K562 (cell line): ENCODE data around the gene LRRC15. TPM values are rescaled to one million over a fixed set of nuclear protein-coding genes. Genes with fewer than 3 reads are reported as not detected.
A peak's percentile ranks its signal among the peaks of the same experiment; 100 is the strongest.

Experiments
- ATAC-seq: fragments of 200-7000 bp; cut with Tn5 transposase; 3 replicates; pipeline ENCODE4 v1.9.1; 2020; ENCODE audit warnings: moderate library complexity
- BruUV-seq: library from RNA; stranded (reverse); fragments of 400-500 nt; replicated peaks from 2 replicates; lab custom pipeline; 2021; lab: Mats Ljungman, UMichigan
- CTCF ChIA-PET: fragments of 300-600 bp; formaldehyde crosslinking; extraction: SDS; loops from one replicate; lab custom pipeline; 2021; ENCODE audit warnings: low intra/inter-chr PET ratio; lab: Yijun Ruan, JAX
- POLR2A ChIA-PET: fragments of 300-600, 350-650 bp; sonication (Branson Sonifier 250); formaldehyde crosslinking; extraction: SDS; loops from one replicate; lab custom pipeline; 2021; ENCODE audit warnings: antibody characterized with exemption, inconsistent platforms; lab: Yijun Ruan, JAX
- DNase-seq, 4 experiments: peaks; one replicate each; pipeline versions ENCODE4 v3.0.0 to v3.0.0-alpha.2; 2011 to 2018; ENCODE audit warnings: low spot score in 3 of 4, mixed read lengths in 3 of 4; ENCODE audit errors: extremely low read depth in 1 of 4
- FAIRE-seq: peaks from 2 replicates; lab custom pipeline; 2011; peaks lifted over from hg19 to GRCh38; lab: Jason Lieb, UNC
- H2AFZ ChIP-seq: 2 replicates; pipeline ENCODE4 v1.6.0; 2011; ENCODE audit warnings: low read depth, low read length, control low read depth, inconsistent platforms
- H3K27ac ChIP-seq: fragments of 200-600 bp; 3 replicates; pipeline ENCODE4 v1.8.0; 2011; ENCODE audit warnings: low read depth, mild to moderate bottlenecking, control low read depth, inconsistent platforms, low read length, moderate library complexity, mixed read lengths; ENCODE audit errors: extremely low read depth
- H3K27me3 ChIP-seq, 2 experiments: fragments of 300-600 bp in 1 of 2; 2 replicates in 1 of 2; 3 replicates in 1 of 2; pipeline versions ENCODE4 v1.6.0 to v1.8.0; 2011; ENCODE audit warnings: inconsistent platforms in 2 of 2, low read length in 2 of 2, mild to moderate bottlenecking in 1 of 2, mixed read lengths in 1 of 2, moderate library complexity in 1 of 2; ENCODE audit not compliant: control insufficient read depth in 2 of 2, insufficient read depth in 2 of 2
- H3K36me3 ChIP-seq: fragments of 300-600 bp; 3 replicates; pipeline ENCODE4 v1.8.0; 2011; ENCODE audit warnings: mild to moderate bottlenecking, low read length, inconsistent platforms; ENCODE audit not compliant: control insufficient read depth, insufficient read depth
- H3K4me1 ChIP-seq, 2 experiments: fragments of 200-600 bp in 1 of 2; replicated peaks in 1 of 2; 2 replicates in 1 of 2; 3 replicates in 1 of 2; pipeline versions ENCODE4 v1.5.1 to v1.8.0; 2011; ENCODE audit warnings: inconsistent platforms in 2 of 2, low read length in 2 of 2, mild to moderate bottlenecking in 1 of 2, mixed read lengths in 1 of 2, moderate library complexity in 1 of 2; ENCODE audit not compliant: control insufficient read depth in 2 of 2, insufficient read depth in 2 of 2
- H3K4me2 ChIP-seq: 2 replicates; pipeline ENCODE4 v1.6.1; 2011; ENCODE audit warnings: low read length, control low read depth, inconsistent platforms, mixed read lengths; ENCODE audit not compliant: insufficient read depth
- H3K4me3 ChIP-seq: fragments of 200-600 bp; sonication (generic), shearing (Covaris generic); 2 replicates; pipeline ENCODE4 v1.5.1; 2016; ENCODE audit warnings: control low read depth, inconsistent platforms
- H3K79me2 ChIP-seq: fragments of 200-600 bp; 3 replicates; pipeline ENCODE4 v1.8.0; 2011; ENCODE audit warnings: low read length, inconsistent platforms; ENCODE audit not compliant: control insufficient read depth, insufficient read depth
- H3K9ac ChIP-seq, 2 experiments: 2 replicates each; pipeline versions ENCODE4 v1.6.0 to v1.6.1; 2011; ENCODE audit warnings: low read depth in 2 of 2, low read length in 2 of 2, control low read depth in 1 of 2, inconsistent platforms in 1 of 2, mild to moderate bottlenecking in 1 of 2, mixed read lengths in 1 of 2; ENCODE audit not compliant: insufficient read depth in 1 of 2
- H3K9me1 ChIP-seq: one replicate; pipeline ENCODE4 v1.6.0; 2011; ENCODE audit warnings: inconsistent platforms, mild to moderate bottlenecking, low read length, moderate library complexity; ENCODE audit not compliant: control insufficient read depth, insufficient read depth
- H3K9me3 ChIP-seq: replicated peaks from 2 replicates; pipeline ENCODE4 v1.5.1; 2011; ENCODE audit warnings: low read depth, low read length, inconsistent platforms; ENCODE audit not compliant: control insufficient read depth, insufficient read depth
- H4K20me1 ChIP-seq: replicated peaks from 2 replicates; pipeline ENCODE4 v1.6.1; 2011; ENCODE audit warnings: low read length, inconsistent platforms, mixed read lengths; ENCODE audit not compliant: control insufficient read depth, insufficient read depth
- ESRRB ChIP-seq: fragments of 250-450 bp; sonication (Bioruptor Pico); IDR thresholded peaks from 2 replicates; pipeline ENCODE4 v1.5.0; 2020; ENCODE audit warnings: mild to moderate bottlenecking, moderate library complexity, borderline replicate concordance
- FOSL1 ChIP-seq: fragments of 200-800 bp; sonication (Bioruptor generic); conservative IDR thresholded peaks from 2 replicates; pipeline ENCODE4 v1.6.1; 2016; ENCODE audit warnings: missing genetic modification characterization, missing compliant biosample characterization
- LCOR ChIP-seq: sonication (generic); formaldehyde crosslinking; IDR thresholded peaks from 2 replicates; pipeline ENCODE4 v1.8.0; 2022; ENCODE audit warnings: mild to moderate bottlenecking, missing genetic modification reagents
- MEIS2 ChIP-seq: fragments of 450-650 bp; IDR thresholded peaks from 2 replicates; pipeline ENCODE4 v1.6.1; 2014; ENCODE audit warnings: mild to moderate bottlenecking; ENCODE audit not compliant: partially characterized antibody
- NBN ChIP-seq: fragments of 450-650 bp; IDR thresholded peaks from 2 replicates; pipeline ENCODE4 v1.6.1; 2016; ENCODE audit warnings: low read depth, mild to moderate bottlenecking
- NFIC ChIP-seq: fragments of 450-650 bp; IDR thresholded peaks from 2 replicates; pipeline ENCODE4 v1.6.1; 2017; ENCODE audit warnings: mild to moderate bottlenecking, inconsistent platforms
- WGBS: fragments of 100-300 bp; shearing (Covaris generic); methylation state at CpG from one replicate; pipeline ENCODE4 v1.1.6; 2016; ENCODE audit warnings: low coverage, mixed read lengths; ENCODE audit not compliant: insufficient coverage; ENCODE audit errors: missing lambda C conversion rate; 5-methylcytosine and 5-hydroxymethylcytosine counted together
- in situ Hi-C: fragments of 300-500 bp; cut with MboI; formaldehyde crosslinking; loops from 4 replicates; pipeline ENCODE4 v1.15.0; 2018; ENCODE audit warnings: inconsistent platforms, mixed read lengths
- intact Hi-C: fragments of 100-400 bp; cut with micrococcal nuclease; formaldehyde crosslinking; loops from 2 replicates; pipeline ENCODE4 v1.14.2; 2022
- polyA plus RNA-seq, 8 experiments: library from polyadenylated mRNA; depleted of rRNA in 4 of 8; stranded (reverse) in 5 of 8; unstranded in 3 of 8; fragments of >200 nt; fragmentation: Nextera tagmentation in 2 of 8; fragmentation: Illumina TruSeq in 1 of 8; extraction: Ambion mirVana in 2 of 8; extraction: Trizol in 1 of 8; gene quantifications; 2 replicates each; pipeline versions ENCODE4 v1.2.1 to v1.2.3, GENCODE V29; 2011 to 2014; ENCODE audit warnings: inconsistent platforms in 1 of 8, missing spikeins in 1 of 8
- total RNA-seq, 7 experiments: library from RNA; depleted of rRNA in 6 of 7; stranded (reverse); fragments of >200 nt in 6 of 7; fragmentation: Illumina TruSeq in 2 of 7; extraction: Trizol in 2 of 7; gene quantifications; 2 replicates each; pipeline versions ENCODE4 v1.2.1 to v1.2.3, GENCODE V29; 2011 to 2021; ENCODE audit warnings: low replicate concordance in 1 of 7
- TF ChIP-seq, protein P1 (sequence below), 2 experiments: IDR thresholded peaks in 1 of 2; conservative IDR thresholded peaks in 1 of 2; 2 replicates each; pipeline ENCODE4 v1.6.1; 2016; ENCODE audit warnings: low read depth in 2 of 2, mild to moderate bottlenecking in 1 of 2, missing compliant biosample characterization in 1 of 2, missing genetic modification characterization in 1 of 2, moderate library complexity in 1 of 2
- TF ChIP-seq, protein P2 (sequence below): fragments of 250-450 bp; sonication (Bioruptor Pico); IDR thresholded peaks from 2 replicates; pipeline ENCODE4 v1.5.0; 2021

LRRC15 gene
- total and polyA plus RNA-seq, 9 of the 15 experiments (the other 6 are each of a cell fraction or from before 2014, with no cell fraction given) = not detected

GRCh38 chr3:194395212-194395611, 25.7 kb upstream of the LRRC15 start:
- in situ Hi-C loops = no loop called here
- CTCF ChIA-PET = no interaction called here
- Histone ChIP-seq H3K36me3 (no peaks in the 10 kb centered on the region), H3K27me3 (peaks cover 0 to 4% of the 10 kb centered on the region in 2 experiments; a peak in 1 of 5 replicates), H3K27ac (no peak overlapping the region), H3K4me3 (no peak overlapping the region), H4K20me1 (no peaks in the 10 kb centered on the region), H2AFZ (no peak overlapping the region), H3K4me1 (peaks cover 5 to 25% of the 10 kb centered on the region in 2 experiments; a peak in 3 of 5 replicates), H3K79me2 (no peaks in the 10 kb centered on the region), H3K9ac (peak overlapping the region in 1 of 2 experiments; percentile 43; a peak in 1 of 4 replicates), H3K9me1 (no peaks in the 10 kb centered on the region), H3K9me3 (no peaks in the 10 kb centered on the region), H3K4me2 (no peak overlapping the region; the same call in 1 of the 2 replicates)
- BruUV-seq = no TSS peak
- DNase-seq (peak in 1 of 4 experiments; percentile 34), FAIRE-seq (peak; percentile 52), ATAC-seq (0 out of 3 replicates have a peak, but pooled peaks have one; percentile 9)
- WGBS = 33% methylated on average over 5 of the region's 5 CpGs
- TF ChIP-seq, protein P1, sequence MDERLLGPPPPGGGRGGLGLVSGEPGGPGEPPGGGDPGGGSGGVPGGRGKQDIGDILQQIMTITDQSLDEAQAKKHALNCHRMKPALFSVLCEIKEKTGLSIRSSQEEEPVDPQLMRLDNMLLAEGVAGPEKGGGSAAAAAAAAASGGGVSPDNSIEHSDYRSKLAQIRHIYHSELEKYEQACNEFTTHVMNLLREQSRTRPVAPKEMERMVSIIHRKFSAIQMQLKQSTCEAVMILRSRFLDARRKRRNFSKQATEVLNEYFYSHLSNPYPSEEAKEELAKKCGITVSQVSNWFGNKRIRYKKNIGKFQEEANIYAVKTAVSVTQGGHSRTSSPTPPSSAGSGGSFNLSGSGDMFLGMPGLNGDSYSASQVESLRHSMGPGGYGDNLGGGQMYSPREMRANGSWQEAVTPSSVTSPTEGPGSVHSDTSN (CRISPR knock-in tag; IDR thresholded peaks at IDR 0.05; ENCODE audit: low read depth) = no peak
- TF ChIP-seq, protein P1 (tag; conservative IDR thresholded peaks at IDR 0.05; ENCODE audit: low read depth) = peak; percentile 49; the same call in 1 of the 2 replicates
- TF ChIP-seq NBN (no peak), FOSL1 (tag) (0 out of 2 replicates have a peak, but pooled peaks have one; percentile 13), NFIC (peak; percentile 41), LCOR (CRISPR knock-in tag) (no peak), ESRRB (CRISPR knock-in tag) (no peak), MEIS2 (peak; percentile 74)
- TF ChIP-seq, protein P2, sequence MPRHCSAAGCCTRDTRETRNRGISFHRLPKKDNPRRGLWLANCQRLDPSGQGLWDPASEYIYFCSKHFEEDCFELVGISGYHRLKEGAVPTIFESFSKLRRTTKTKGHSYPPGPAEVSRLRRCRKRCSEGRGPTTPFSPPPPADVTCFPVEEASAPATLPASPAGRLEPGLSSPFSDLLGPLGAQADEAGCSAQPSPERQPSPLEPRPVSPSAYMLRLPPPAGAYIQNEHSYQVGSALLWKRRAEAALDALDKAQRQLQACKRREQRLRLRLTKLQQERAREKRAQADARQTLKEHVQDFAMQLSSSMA (CRISPR knock-in tag) = no peak
- POLR2A ChIA-PET = interaction anchor here (0.9 to 1.8 kb wide), 2 partner anchors 14 to 18 kb away, joined by 3 to 4 read pairs; no protein-coding TSS in a partner anchor
- intact Hi-C loops = no loop called here
